HEK293 (cell line): ENCODE data around the gene METTL16.

Experiments used
- CTCF ChIP-seq: fragments of 450-650 bp; formaldehyde crosslinking; IDR thresholded peaks from 2 replicates; pipeline ENCODE4 v1.5.1; 2016; ENCODE audit warnings: missing biosample characterization, missing genetic modification characterization
- MYNN ChIP-seq: fragments of 450-650 bp; formaldehyde crosslinking; IDR thresholded peaks from 2 replicates; pipeline ENCODE4 v1.5.1; 2016; ENCODE audit warnings: missing biosample characterization, missing genetic modification characterization, borderline replicate concordance
- MZF1 ChIP-seq: fragments of 450-650 bp; formaldehyde crosslinking; IDR thresholded peaks from 2 replicates; pipeline ENCODE4 v1.5.1; 2017; ENCODE audit warnings: missing biosample characterization, missing genetic modification characterization, borderline replicate concordance
- REST ChIP-seq: fragments of 450-650 bp; formaldehyde crosslinking; IDR thresholded peaks from 2 replicates; pipeline ENCODE4 v1.5.1; 2016; ENCODE audit warnings: missing biosample characterization, missing genetic modification characterization
- TCF7L2 ChIP-seq: IDR thresholded peaks from 2 replicates; pipeline ENCODE4 v1.6.1; 2011; ENCODE audit warnings: low read depth, mild to moderate bottlenecking, inconsistent platforms, low read length, moderate library complexity, borderline replicate concordance
- ZFP3 ChIP-seq: fragments of 450-650 bp; formaldehyde crosslinking; IDR thresholded peaks from 2 replicates; pipeline ENCODE4 v1.5.1; 2016; ENCODE audit warnings: low read depth, missing biosample characterization, missing genetic modification characterization
- ZNF121 ChIP-seq: fragments of 450-650 bp; formaldehyde crosslinking; IDR thresholded peaks from 2 replicates; pipeline ENCODE4 v1.5.1; 2016; ENCODE audit warnings: missing biosample characterization, missing genetic modification characterization
- ZNF138 ChIP-seq: fragments of 450-650 bp; formaldehyde crosslinking; IDR thresholded peaks from 2 replicates; pipeline ENCODE4 v1.5.1; 2016; ENCODE audit warnings: missing biosample characterization, missing genetic modification characterization, borderline replicate concordance
- ZNF266 ChIP-seq: fragments of 450-650 bp; formaldehyde crosslinking; IDR thresholded peaks from 2 replicates; pipeline ENCODE4 v1.5.1; 2016; ENCODE audit warnings: missing biosample characterization, missing genetic modification characterization, low read depth
- ZNF274 ChIP-seq, 2 experiments: fragments of 200-500 bp in 1 of 2; fragments of 450-650 bp in 1 of 2; sonication (Bioruptor generic) in 1 of 2; formaldehyde crosslinking in 1 of 2; IDR thresholded peaks; 2 replicates each; pipeline versions ENCODE4 v1.5.1 to v1.6.1; 2014 to 2016; ENCODE audit warnings: borderline replicate concordance in 1 of 2, inconsistent platforms in 1 of 2, low read length in 1 of 2, missing biosample characterization in 1 of 2, missing genetic modification characterization in 1 of 2
- ZNF426 ChIP-seq: fragments of 450-650 bp; formaldehyde crosslinking; IDR thresholded peaks from 2 replicates; pipeline ENCODE4 v1.5.1; 2017; ENCODE audit warnings: missing biosample characterization, missing genetic modification characterization, mild to moderate bottlenecking, inconsistent platforms, moderate library complexity
- TF ChIP-seq, protein P1 (sequence below): sonication (generic); formaldehyde crosslinking; IDR thresholded peaks from 2 replicates; pipeline ENCODE4 v1.8.1; 2022; ENCODE audit warnings: mild to moderate bottlenecking, moderate library complexity, missing genetic modification reagents
- TF ChIP-seq, protein P2 (sequence below): fragments of 450-650 bp; formaldehyde crosslinking; IDR thresholded peaks from 2 replicates; pipeline ENCODE4 v1.5.1; 2016; ENCODE audit warnings: missing biosample characterization, missing genetic modification characterization

- TF ChIP-seq CTCF (tag by site-specific recombination), result no peak
- TF ChIP-seq ZNF274 (IDR thresholded peaks at IDR 0.05; ENCODE audit: low read length), result no peak
- TF ChIP-seq ZNF274 (tag by site-specific recombination; IDR thresholded peaks at IDR 0.05; ENCODE audit: borderline replicate concordance), result no peak
- no peak for TF ChIP-seq ZNF426 (tag by site-specific recombination)
- TF ChIP-seq MYNN (tag by site-specific recombination), result no peak
- no peak for TF ChIP-seq ZNF266 (tag by site-specific recombination)
- no peak for TF ChIP-seq TCF7L2
- TF ChIP-seq, protein P1, sequence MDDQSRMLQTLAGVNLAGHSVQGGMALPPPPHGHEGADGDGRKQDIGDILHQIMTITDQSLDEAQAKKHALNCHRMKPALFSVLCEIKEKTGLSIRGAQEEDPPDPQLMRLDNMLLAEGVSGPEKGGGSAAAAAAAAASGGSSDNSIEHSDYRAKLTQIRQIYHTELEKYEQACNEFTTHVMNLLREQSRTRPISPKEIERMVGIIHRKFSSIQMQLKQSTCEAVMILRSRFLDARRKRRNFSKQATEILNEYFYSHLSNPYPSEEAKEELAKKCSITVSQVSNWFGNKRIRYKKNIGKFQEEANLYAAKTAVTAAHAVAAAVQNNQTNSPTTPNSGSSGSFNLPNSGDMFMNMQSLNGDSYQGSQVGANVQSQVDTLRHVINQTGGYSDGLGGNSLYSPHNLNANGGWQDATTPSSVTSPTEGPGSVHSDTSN (CRISPR knock-in tag), result no peak
- TF ChIP-seq MZF1 (tag by site-specific recombination), result no peak
- no peak for TF ChIP-seq ZNF138 (tag by site-specific recombination)
- TF ChIP-seq, protein P2, sequence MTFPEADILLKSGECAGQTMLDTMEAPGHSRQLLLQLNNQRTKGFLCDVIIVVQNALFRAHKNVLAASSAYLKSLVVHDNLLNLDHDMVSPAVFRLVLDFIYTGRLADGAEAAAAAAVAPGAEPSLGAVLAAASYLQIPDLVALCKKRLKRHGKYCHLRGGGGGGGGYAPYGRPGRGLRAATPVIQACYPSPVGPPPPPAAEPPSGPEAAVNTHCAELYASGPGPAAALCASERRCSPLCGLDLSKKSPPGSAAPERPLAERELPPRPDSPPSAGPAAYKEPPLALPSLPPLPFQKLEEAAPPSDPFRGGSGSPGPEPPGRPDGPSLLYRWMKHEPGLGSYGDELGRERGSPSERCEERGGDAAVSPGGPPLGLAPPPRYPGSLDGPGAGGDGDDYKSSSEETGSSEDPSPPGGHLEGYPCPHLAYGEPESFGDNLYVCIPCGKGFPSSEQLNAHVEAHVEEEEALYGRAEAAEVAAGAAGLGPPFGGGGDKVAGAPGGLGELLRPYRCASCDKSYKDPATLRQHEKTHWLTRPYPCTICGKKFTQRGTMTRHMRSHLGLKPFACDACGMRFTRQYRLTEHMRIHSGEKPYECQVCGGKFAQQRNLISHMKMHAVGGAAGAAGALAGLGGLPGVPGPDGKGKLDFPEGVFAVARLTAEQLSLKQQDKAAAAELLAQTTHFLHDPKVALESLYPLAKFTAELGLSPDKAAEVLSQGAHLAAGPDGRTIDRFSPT (tag by site-specific recombination), result no peak
- TF ChIP-seq REST, result no peak
- no peak for TF ChIP-seq ZFP3 (tag by site-specific recombination)
- TF ChIP-seq ZNF121 (tag by site-specific recombination), result no peak
Measured at GRCh38 chr17:2503627-2504026, 8.1 kb downstream of the METTL16 start.
